ENCODE measurements around the gene CABP1. TPM values are rescaled to one million over a fixed set of nuclear protein-coding genes. Genes with fewer than 3 reads are reported as not detected.

The CABP1 gene
- 0.16 TPM in 1 of 2 replicates, not detected in the other for total RNA-seq (2011; cell fraction: chromatin; rRNA removed; ENCODE audit: low replicate concordance)
- total RNA-seq (2011; cell fraction: nucleolus; rRNA removed) = 0.67 TPM in 1 of 2 replicates, not detected in the other
- total RNA-seq (2011; cell fraction: nucleoplasm; rRNA removed) = 0.15 TPM in 1 of 2 replicates, not detected in the other
- total RNA-seq (2014; rRNA removed) (not detected in 2 replicates), total RNA-seq (2014; rRNA removed; fragmentation: Illumina TruSeq; extraction: Trizol) (not detected in 2 replicates), total RNA-seq (2015; rRNA removed; fragmentation: Illumina TruSeq; extraction: Trizol) (not detected in 2 replicates), total RNA-seq (2021) (not detected in 2 replicates), polyA plus RNA-seq (2011; rRNA removed) (not detected in 2 replicates), polyA plus RNA-seq (2014; fragmentation: Illumina TruSeq; extraction: Trizol) (not detected in 2 replicates), polyA plus RNA-seq (2014; fragmentation: Nextera tagmentation; extraction: Ambion mirVana) (not detected), polyA plus RNA-seq (2014; rRNA removed) (not detected in 2 replicates), polyA minus RNA-seq (2011; rRNA and poly(A)+ RNA removed) (not detected in 2 replicates), Bru-seq, nascent RNA (percentile 4 among the genes with signal in this experiment), BruChase-seq, experiment 1, labeled RNA remaining after a 2-hour chase (percentile 4 among the genes with signal in this experiment), BruChase-seq, experiment 2, labeled RNA remaining after a 6-hour chase (percentile 7 among the genes with signal in this experiment)
- polyA plus RNA-seq (2011; cell fraction: cytosol; rRNA removed) = 0.04 TPM in 1 of 2 replicates, not detected in the other
- polyA plus RNA-seq (2011; cell fraction: nucleus; rRNA removed) = not detected in 2 replicates
- 0.07 TPM in 1 of 2 replicates, not detected in the other for polyA plus RNA-seq (2012)
- not detected in 2 replicates for polyA minus RNA-seq (2011; cell fraction: cytosol; rRNA and poly(A)+ RNA removed)
- not detected in 2 replicates for polyA minus RNA-seq (2011; cell fraction: nucleus; rRNA and poly(A)+ RNA removed)
- long read RNA-seq, experiment 1 = 0 reads
- long read RNA-seq, experiment 2 = 0 reads
- long read RNA-seq, experiment 3 = 0 reads

GRCh38 chr12:120639771-120640721 lies at the start of gene CABP1:
CABP1 (plus strand) TSS chr12:120640626; CDS start chr12:120640686, 60 bp downstream.
- peaks cover 33 to 37% of the 10 kb centered on the region in 2 experiments for H3K27me3 ChIP-seq (ENCODE audit: control insufficient read depth in 2 of 2, insufficient read depth in 2 of 2, low read length in 2 of 2)
- 6% methylated on average over 27 of the region's 56 CpGs for WGBS (ENCODE audit: insufficient coverage, low coverage, missing lambda C conversion rate)
- no TSS peak for BruUV-seq (replicated peaks)
- no peaks in the 10 kb centered on the region; the same call in 1 of the 2 replicates for H4K20me1 ChIP-seq (replicated peaks; ENCODE audit: control insufficient read depth, insufficient read depth, low read length)
- H3K36me3 ChIP-seq (ENCODE audit: control insufficient read depth, insufficient read depth, low read length) = no peaks in the 10 kb centered on the region
- H3K9me3 ChIP-seq (replicated peaks; ENCODE audit: control insufficient read depth, insufficient read depth, low read depth, low read length) = no peaks in the 10 kb centered on the region
- in situ Hi-C loops (cut with MboI) (no loop called here), intact Hi-C loops (cut with micrococcal nuclease) (loop anchor here (10.0 kb wide), 2 partner anchors 205 to 315 kb away; partner anchors contain the start of genes COX6A1 and PLA2G1B)
- ChIA-PET POLR2A (interaction anchor here (0.6 kb wide), 1 partner anchor 48 kb away, joined by 5 read pairs; no protein-coding TSS in a partner anchor), CTCF (ENCODE audit: low intra/inter-chr PET ratio) (no interaction called here)
- DNase-seq (ENCODE audit: extremely low read depth in 1 of 4, low spot score in 3 of 4) (peak; percentile 67 to 97 (median 90)), FAIRE-seq (no peak), ATAC-seq (peak; percentile 91)
- H3K4me3 ChIP-seq = peak within 1 kb of the TSS; percentile 39
- H3K79me2 ChIP-seq (ENCODE audit: control insufficient read depth, insufficient read depth, low read length) = no peaks in the 10 kb centered on the region
- peaks cover 0 to 19% of the 10 kb centered on the region in 2 experiments; a peak in 3 of 5 replicates for H3K4me1 ChIP-seq (replicated peaks in 1 of 2; ENCODE audit: control insufficient read depth in 2 of 2, insufficient read depth in 2 of 2, low read length in 2 of 2)
- H3K9ac ChIP-seq (ENCODE audit: insufficient read depth in 1 of 2, low read depth in 2 of 2, low read length in 2 of 2) = peak within 1 kb of the TSS; percentile 46 to 88; a peak in 3 of 4 replicates
- no peak within 1 kb of the TSS for H3K27ac ChIP-seq (ENCODE audit: extremely low read depth, low read depth, low read length)
- peak within 1 kb of the TSS; percentile 60 for H3K4me2 ChIP-seq (ENCODE audit: insufficient read depth, low read length)
- H3K9me1 ChIP-seq (ENCODE audit: control insufficient read depth, insufficient read depth, low read length) = no peaks in the 10 kb centered on the region
- H2AFZ ChIP-seq (ENCODE audit: low read depth, low read length) = peak within 1 kb of the TSS; percentile 85
- 0 out of 4 replicates have a peak, but pooled peaks of 1 of the 2 experiments have one; percentile 38 for TF ChIP-seq MNT (conservative IDR thresholded peaks at IDR 0.05)
- peak; percentile 85 for TF ChIP-seq ZNF263 (CRISPR knock-in tag; IDR thresholded peaks at IDR 0.05; ENCODE audit: borderline replicate concordance)
- TF ChIP-seq KDM4B (IDR thresholded peaks at IDR 0.05; ENCODE audit: borderline replicate concordance in 2 of 2, low read depth in 1 of 2) = no peak
- no peak for TF ChIP-seq ZBTB11 (CRISPR knock-in tag; IDR thresholded peaks at IDR 0.05)
- TF ChIP-seq ZBTB7A (IDR thresholded peaks at IDR 0.05; ENCODE audit: borderline replicate concordance, control insufficient read depth, low read depth, low read length) = peak; percentile 89
- peak; percentile 78 for TF ChIP-seq L3MBTL2 (IDR thresholded peaks at IDR 0.05)
- TF ChIP-seq ATF7 (IDR thresholded peaks at IDR 0.05) = 0 out of 2 replicates have a peak, but pooled peaks have one; percentile 40
- TF ChIP-seq HMGN3 (IDR thresholded peaks at IDR 0.05; ENCODE audit: borderline replicate concordance, extremely low read depth, insufficient read length, low read depth, low read length) = no peak
